Astrocyte of the spinal cord (primary cell): ENCODE data around the gene MIDN.

Experiments used
- DNase-seq: peaks from one replicate; pipeline ENCODE4 v3.0.0; 2011; ENCODE audit warnings: low read depth, low spot score
- H3K4me3 ChIP-seq: 2 replicates; pipeline ENCODE4 v1.5.1; 2011; ENCODE audit warnings: low read depth, mild to moderate bottlenecking, low read length, moderate library complexity
- in situ Hi-C: cut with HindIII; loops from 2 replicates; pipeline ENCODE4 v1.10.0; 2017; ENCODE audit warnings: low sequenced_read_pairs
- TF ChIP-seq, protein P1 (sequence below): IDR thresholded peaks from 2 replicates; pipeline ENCODE4 v1.5.1; 2012; ENCODE audit warnings: low read depth, mild to moderate bottlenecking, low read length, inconsistent platforms

The MIDN gene

DNA sequence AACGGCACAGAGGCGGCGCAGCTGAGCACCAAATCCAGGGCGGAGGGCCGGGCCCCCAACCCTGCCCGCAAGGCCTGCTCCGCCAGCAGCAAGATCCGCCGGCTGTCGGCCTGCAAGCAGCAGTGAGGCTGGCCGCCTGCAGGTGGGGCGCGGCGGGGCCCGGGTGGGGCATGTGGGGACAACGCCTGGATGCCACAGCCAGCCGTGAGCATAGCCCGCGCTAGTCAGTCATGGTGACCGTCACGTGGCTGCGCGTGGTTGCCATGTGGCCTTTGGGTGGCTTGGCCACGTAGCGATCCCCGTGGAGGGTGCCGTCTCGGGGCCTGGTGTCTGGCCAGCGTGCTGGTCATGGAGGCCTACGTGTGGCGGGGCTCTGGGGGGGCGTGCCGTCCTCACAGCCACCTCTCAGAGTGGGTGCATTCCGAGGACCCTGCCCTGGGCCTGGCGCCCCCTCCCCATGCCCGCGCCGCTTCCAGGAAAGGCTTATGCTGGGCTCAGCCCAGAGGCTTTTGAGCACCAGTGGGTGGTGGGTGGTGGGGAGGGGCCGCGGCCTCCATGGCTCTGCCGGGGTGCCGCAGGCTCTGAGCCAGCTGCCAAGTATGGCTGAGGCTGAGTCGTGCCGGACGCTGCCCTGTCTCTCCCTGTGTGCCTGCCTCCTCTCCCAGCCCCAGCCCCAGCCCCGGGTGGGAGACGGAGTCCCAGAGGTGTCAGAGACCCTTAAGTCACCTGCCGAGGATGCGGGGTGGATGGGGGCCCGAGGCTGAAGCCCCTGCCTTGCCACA is 21.7 kb upstream of the MIDN start:
- TF ChIP-seq, protein P1, sequence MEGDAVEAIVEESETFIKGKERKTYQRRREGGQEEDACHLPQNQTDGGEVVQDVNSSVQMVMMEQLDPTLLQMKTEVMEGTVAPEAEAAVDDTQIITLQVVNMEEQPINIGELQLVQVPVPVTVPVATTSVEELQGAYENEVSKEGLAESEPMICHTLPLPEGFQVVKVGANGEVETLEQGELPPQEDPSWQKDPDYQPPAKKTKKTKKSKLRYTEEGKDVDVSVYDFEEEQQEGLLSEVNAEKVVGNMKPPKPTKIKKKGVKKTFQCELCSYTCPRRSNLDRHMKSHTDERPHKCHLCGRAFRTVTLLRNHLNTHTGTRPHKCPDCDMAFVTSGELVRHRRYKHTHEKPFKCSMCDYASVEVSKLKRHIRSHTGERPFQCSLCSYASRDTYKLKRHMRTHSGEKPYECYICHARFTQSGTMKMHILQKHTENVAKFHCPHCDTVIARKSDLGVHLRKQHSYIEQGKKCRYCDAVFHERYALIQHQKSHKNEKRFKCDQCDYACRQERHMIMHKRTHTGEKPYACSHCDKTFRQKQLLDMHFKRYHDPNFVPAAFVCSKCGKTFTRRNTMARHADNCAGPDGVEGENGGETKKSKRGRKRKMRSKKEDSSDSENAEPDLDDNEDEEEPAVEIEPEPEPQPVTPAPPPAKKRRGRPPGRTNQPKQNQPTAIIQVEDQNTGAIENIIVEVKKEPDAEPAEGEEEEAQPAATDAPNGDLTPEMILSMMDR, result no peak
- no peak overlapping the region for H3K4me3 ChIP-seq
- in situ Hi-C loops, result no loop called here
- no peak for DNase-seq

DNA sequence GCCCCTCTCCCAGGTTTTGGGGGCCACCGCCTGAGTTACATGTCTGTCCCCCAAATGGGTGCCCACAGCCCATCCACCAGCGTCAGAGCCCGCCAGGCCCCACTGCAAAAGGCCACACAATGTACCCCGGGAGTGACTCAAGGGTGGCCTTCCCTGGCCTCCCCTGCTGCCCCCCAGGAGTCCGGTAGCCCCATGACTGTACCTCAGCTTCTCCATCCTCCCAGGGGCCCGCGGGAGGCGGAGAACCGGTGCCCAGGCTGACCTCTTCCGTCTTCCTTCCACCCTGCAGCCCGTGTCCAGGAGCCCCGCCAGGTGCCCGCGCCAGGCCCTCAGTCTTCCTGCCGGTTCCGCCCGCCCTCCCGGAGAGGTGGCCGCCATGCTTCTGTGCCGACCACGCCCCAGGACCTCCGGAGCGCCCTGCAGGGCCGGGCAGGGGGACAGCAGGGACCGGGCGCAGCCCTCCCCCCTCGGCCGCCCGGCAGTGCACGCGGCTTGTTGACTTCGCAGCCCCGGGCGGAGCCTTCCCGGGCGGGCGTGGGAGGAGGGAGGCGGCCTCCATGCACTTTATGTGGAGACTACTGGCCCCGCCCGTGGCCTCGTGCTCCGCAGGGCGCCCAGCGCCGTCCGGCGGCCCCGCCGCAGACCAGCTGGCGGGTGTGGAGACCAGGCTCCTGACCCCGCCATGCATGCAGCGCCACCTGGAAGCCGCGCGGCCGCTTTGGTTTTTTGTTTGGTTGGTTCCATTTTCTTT is 20.9 kb upstream of the MIDN start:
- no peak for DNase-seq
- no peak overlapping the region for H3K4me3 ChIP-seq
- in situ Hi-C loops, result no loop called here
- TF ChIP-seq, protein P1, result no peak

DNA sequence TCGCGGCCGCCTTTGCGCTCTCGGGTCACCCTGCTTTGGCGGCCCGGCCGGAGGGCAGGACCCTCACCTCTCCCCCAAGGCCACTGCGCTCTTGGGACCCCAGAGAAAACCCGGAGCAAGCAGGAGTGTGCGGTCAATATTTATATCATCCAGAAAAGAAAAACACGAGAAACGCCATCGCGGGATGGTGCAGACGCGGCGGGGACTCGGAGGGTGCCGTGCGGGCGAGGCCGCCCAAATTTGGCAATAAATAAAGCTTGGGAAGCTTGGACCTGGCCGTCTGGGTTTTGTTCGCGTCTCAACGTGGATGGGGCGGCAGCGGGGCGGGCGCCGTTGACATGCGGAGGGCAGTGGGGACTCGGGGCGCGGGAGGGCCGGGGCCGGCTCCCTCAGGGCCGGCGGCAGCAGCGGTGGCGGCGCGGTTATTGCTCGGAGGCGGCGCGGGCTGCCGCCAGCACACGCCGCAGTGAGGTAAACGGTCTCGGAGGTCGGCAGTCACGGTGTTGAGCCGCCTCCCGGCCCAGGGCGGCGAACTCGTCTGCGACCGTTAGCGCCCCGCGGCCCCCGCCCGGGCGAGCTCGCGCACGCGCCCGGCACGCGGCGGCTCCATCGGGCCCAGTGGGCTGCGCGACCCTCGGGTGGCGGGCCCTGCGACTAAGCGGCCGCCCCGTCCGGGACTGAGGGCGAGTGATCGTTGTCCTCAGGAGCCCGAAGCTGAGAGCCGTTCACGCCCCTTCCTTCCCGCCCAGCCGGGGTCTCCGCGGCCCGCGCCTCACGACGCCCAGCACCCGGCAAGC is 20.0 kb upstream of the MIDN start:
- DNase-seq, result no peak
- H3K4me3 ChIP-seq, result no peak overlapping the region
- in situ Hi-C loops, result no loop called here
- TF ChIP-seq, protein P1, result no peak

DNA sequence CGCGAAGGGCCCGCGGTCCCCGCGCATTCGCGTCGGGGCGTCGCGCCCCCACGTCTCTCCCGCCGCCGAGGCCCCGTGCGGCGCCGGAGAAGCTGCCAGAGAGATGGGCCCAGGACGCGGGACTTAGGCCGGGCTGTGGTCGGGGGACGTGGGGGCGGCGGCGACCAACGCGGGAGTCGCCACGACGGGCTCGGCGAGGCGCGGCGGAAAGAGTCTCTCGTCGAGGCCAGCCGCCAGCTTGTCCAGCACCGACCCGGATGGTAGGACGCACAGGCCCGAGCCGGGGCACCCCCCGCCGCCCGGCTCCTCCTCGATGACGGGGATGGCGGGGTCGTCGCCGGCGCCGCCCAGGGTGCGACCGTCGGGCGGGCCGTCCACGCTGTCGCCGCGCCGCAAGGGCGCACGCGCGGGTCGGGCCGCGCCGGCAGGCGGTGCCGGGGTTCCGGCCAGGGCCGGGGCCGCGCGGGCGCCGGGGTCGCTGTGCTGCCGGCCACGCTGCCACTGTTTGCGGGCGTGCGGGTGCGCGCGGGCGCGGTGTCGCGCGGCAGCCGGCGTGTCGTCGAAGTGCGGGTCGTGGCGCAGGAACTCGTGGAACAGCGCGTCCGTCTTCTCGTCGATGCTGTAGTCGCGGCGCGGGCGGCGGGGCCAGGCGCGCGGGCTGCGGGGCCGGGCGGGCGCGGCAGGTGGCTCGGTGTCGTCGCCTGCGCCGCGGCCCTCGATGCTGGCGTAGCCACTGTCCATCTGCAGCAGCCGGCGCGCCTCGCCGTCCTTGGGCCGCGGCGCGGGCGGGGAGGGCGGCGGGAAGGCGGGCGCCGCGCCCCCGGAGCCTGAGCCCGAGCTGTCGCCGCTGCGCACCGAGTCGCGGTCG is 19.1 kb upstream of the MIDN start:
- TF ChIP-seq, protein P1, result no peak
- in situ Hi-C loops, result no loop called here
- no peak for DNase-seq
- no peak overlapping the region for H3K4me3 ChIP-seq

DNA sequence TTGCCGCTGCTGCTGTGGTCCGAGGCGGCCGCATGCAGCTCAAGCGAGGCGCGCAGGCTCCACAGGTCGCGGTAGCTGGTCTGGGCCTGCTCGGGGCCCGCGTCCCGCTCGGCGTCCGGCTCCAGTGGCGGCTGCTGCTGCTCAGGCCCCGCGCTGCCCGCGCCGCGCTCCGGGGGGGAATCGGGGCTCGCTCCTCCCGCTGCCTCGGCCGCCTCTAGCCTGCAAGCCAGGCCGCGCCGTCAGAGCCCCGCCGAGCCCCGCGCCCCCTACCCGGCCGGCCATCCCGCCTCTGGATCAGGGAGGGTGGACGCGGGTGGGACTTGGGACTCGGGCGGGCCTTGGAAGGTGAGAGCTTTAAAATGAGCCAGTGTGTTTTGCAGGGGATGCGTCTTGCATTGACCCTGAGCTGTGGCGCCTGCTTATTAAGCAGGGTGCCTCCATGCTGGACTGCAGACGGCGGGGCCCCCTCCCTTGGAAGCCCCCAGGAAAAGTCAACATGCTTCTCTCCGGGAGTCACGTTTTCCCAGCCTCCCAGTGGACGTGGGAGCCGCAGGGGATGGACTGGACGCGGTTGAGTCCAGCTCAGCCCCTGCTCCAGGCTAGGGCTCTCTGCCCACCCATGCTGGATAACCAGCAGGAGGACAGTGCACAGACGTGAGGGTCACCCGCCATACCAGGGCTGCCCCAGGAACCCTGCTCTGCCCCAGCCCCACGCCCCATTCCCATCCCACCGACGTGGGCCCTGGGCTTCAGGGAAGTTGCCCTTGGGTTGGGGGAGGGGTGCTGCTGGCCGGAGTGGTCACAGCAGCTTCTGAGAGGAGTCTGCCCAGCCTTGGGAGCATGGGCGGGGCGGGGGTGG is 18.2 kb upstream of the MIDN start:
- in situ Hi-C loops, result no loop called here
- TF ChIP-seq, protein P1, result no peak
- H3K4me3 ChIP-seq, result no peak overlapping the region
- DNase-seq, result no peak
